Thyroid gland (tissue), 4 donors: ENCODE results near the gene SEMA3A. TPM values are rescaled to one million over a fixed set of nuclear protein-coding genes. Genes with fewer than 3 reads are reported as not detected.

Experiments
- DNase-seq, 2 donors: peaks; one replicate each; pipeline ENCODE4 v3.0.0-alpha.2; 2019
- H3K27ac ChIP-seq, 3 donors: fragments of 200-600 bp; sonication (generic); 1 replicate in 2 of 3; 2 replicates in 1 of 3; pipeline ENCODE4 v1.5.1; 2016 to 2019; ENCODE audit warnings: mild to moderate bottlenecking in 1 of 3, moderate library complexity in 1 of 3
- H3K27me3 ChIP-seq: fragments of 200-600 bp; sonication (generic); one replicate; pipeline ENCODE4 v1.5.1; 2019
- H3K36me3 ChIP-seq, 2 donors: fragments of 200-600 bp; sonication (generic); one replicate each; pipeline ENCODE4 v1.5.1; 2016 to 2019
- H3K4me1 ChIP-seq, 2 donors: fragments of 200-600 bp; sonication (generic); one replicate each; pipeline ENCODE4 v1.5.1; 2017 to 2019
- H3K4me3 ChIP-seq, 3 donors: fragments of 200-600 bp; sonication (generic); replicated peaks in 1 of 3; 1 replicate in 2 of 3; 2 replicates in 1 of 3; pipeline ENCODE4 v1.5.1; 2016; ENCODE audit warnings: mild to moderate bottlenecking in 1 of 3
- H3K9me3 ChIP-seq: fragments of 200-600 bp; sonication (generic); one replicate; pipeline ENCODE4 v1.5.1; 2017
- CTCF ChIP-seq, 6 experiments: fragments of 200-600 bp in 3 of 6; fragments of 450-650 bp in 3 of 6; sonication (generic) in 3 of 6; IDR thresholded peaks; one replicate each; pipeline ENCODE4 v1.5.1; 2016 to 2019; ENCODE audit warnings: antibody characterized with exemption in 6 of 6, mild to moderate bottlenecking in 2 of 6, inconsistent platforms in 1 of 6, moderate library complexity in 1 of 6
- POLR2A ChIP-seq, 2 donors: fragments of 450-650 bp; IDR thresholded peaks; one replicate each; pipeline ENCODE4 v1.6.1; 2017; ENCODE audit warnings: antibody characterized with exemption in 2 of 2, mild to moderate bottlenecking in 2 of 2, moderate library complexity in 1 of 2
- WGBS, 2 donors: methylation state at CpG; one replicate each; pipeline ENCODE4 v1.1.5; 2017; 5-methylcytosine and 5-hydroxymethylcytosine counted together
- intact Hi-C: fragments of 100-400 bp; cut with DNase I; formaldehyde crosslinking; loops from one replicate; pipeline ENCODE4 v1.15.1; 2023
- total RNA-seq, 4 donors: library from RNA; depleted of rRNA; stranded (reverse); fragments of >200 nt; gene quantifications; one replicate each; pipeline ENCODE4 v1.2.3, GENCODE V29; 2016

Gene SEMA3A
- total RNA-seq, 4 donors from 2014 or later: 6.5 to 18.0 (median 13.0) TPM

- TF ChIP-seq CTCF (IDR thresholded peaks at IDR 0.05) (no peak), POLR2A (IDR thresholded peaks at IDR 0.05) (no peak)
- Histone ChIP-seq H3K4me3 (no peak overlapping the region), H3K27ac (no peak overlapping the region), H3K9me3 (no peaks in the 10 kb centered on the region), H3K36me3 (no peaks in the 10 kb centered on the region), H3K27me3 (no peaks in the 10 kb centered on the region), H3K4me1 (no peaks in the 10 kb centered on the region)
- no peak for DNase-seq
- intact Hi-C loops: no loop called here
- WGBS, 2 donors: 72 to 84% methylated on average over 1 of the region's 1 CpG
Measured at GRCh38 chr7:83921271-83921940, 273.2 kb downstream of the SEMA3A start.

GRCh38 chr7:83918142-83918541, 276.4 kb downstream of the SEMA3A start:
- WGBS, 2 donors: 27 to 40% methylated on average over 1 of the region's 1 CpG

GRCh38 chr7:83913174-83913573, 281.4 kb downstream of the SEMA3A start:
- TF ChIP-seq CTCF (IDR thresholded peaks at IDR 0.05) (no peak), POLR2A (IDR thresholded peaks at IDR 0.05) (no peak)
- Histone ChIP-seq H3K36me3 (no peaks in the 10 kb centered on the region), H3K4me3 (no peak overlapping the region), H3K27ac (no peak overlapping the region), H3K4me1 (no peaks in the 10 kb centered on the region), H3K27me3 (no peaks in the 10 kb centered on the region), H3K9me3 (no peaks in the 10 kb centered on the region)
- no peak for DNase-seq
- intact Hi-C loops: no loop called here

More at GRCh38 chr7:83918142-83918541, 276.4 kb downstream of the SEMA3A start:
- no peaks in the 10 kb centered on the region for H3K4me1 ChIP-seq
- intact Hi-C loops: no loop called here
- no peaks in the 10 kb centered on the region for H3K9me3 ChIP-seq
- H3K27ac ChIP-seq: no peak overlapping the region
- no peak for TF ChIP-seq POLR2A (IDR thresholded peaks at IDR 0.05)
- TF ChIP-seq CTCF (IDR thresholded peaks at IDR 0.05): no peak
- no peak for DNase-seq
- H3K27me3 ChIP-seq: no peaks in the 10 kb centered on the region
- H3K36me3 ChIP-seq: no peaks in the 10 kb centered on the region
- no peak overlapping the region for H3K4me3 ChIP-seq

GRCh38 chr7:83908526-83908925, 286.1 kb downstream of the SEMA3A start:
- no peak overlapping the region for H3K4me3 ChIP-seq
- H3K27ac ChIP-seq: no peak overlapping the region
- no peak for DNase-seq
- H3K4me1 ChIP-seq: no peaks in the 10 kb centered on the region
- intact Hi-C loops: no loop called here
- 90 to 91% methylated on average over 2 of the region's 2 CpGs for WGBS, 2 donors
- no peak for TF ChIP-seq CTCF (IDR thresholded peaks at IDR 0.05)
- TF ChIP-seq POLR2A (IDR thresholded peaks at IDR 0.05): no peak
- H3K27me3 ChIP-seq: no peaks in the 10 kb centered on the region
- no peaks in the 10 kb centered on the region for H3K9me3 ChIP-seq
- no peaks in the 10 kb centered on the region for H3K36me3 ChIP-seq
